ENCODE results near the gene PDIK1L.

Gene PDIK1L

GRCh38 chr1:26155370-26156284 is 44.0 kb downstream of the PDIK1L start:
- no peak for DNase-seq (ENCODE audit: low read depth)

- no peak for DNase-seq (ENCODE audit: low read depth)
Observed at GRCh38 chr1:26156285-26157038, 44.8 kb downstream of the PDIK1L start.

- DNase-seq (ENCODE audit: low read depth): no peak
Observed at GRCh38 chr1:26158271-26158907, 46.8 kb downstream of the PDIK1L start.

GRCh38 chr1:26158908-26159742 is 47.5 kb downstream of the PDIK1L start, which contains the start of gene FAM110D:
FAM110D (plus strand) TSS chr1:26159079; CDS start chr1:26161292, 2,213 bp downstream.
- DNase-seq (ENCODE audit: low read depth): no peak

- no peak for DNase-seq (ENCODE audit: low read depth)
Observed at GRCh38 chr1:26159743-26160039, 48.1 kb downstream of the PDIK1L start.

- DNase-seq (ENCODE audit: low read depth): no peak
Observed at GRCh38 chr1:26160527-26161414, 49.1 kb downstream of the PDIK1L start.

- DNase-seq (ENCODE audit: low read depth): peak; percentile 11
Observed at GRCh38 chr1:26161415-26162219, 50.0 kb downstream of the PDIK1L start.

- DNase-seq (ENCODE audit: low read depth): no peak
Observed at GRCh38 chr1:26162220-26162709, 50.6 kb downstream of the PDIK1L start.

- no peak for DNase-seq (ENCODE audit: low read depth)
Observed at GRCh38 chr1:26163684-26164035, 52.0 kb downstream of the PDIK1L start.

- peak; percentile 35 for DNase-seq (ENCODE audit: low read depth)
Observed at GRCh38 chr1:26164036-26164860, 52.6 kb downstream of the PDIK1L start.

GRCh38 chr1:26164861-26165842 is 53.5 kb downstream of the PDIK1L start:
- no peak for DNase-seq (ENCODE audit: low read depth)

GRCh38 chr1:26166719-26167281 is 55.2 kb downstream of the PDIK1L start:
- DNase-seq (ENCODE audit: low read depth): no peak

- DNase-seq (ENCODE audit: low read depth): no peak
Observed at GRCh38 chr1:26168410-26169197, 57.0 kb downstream of the PDIK1L start, which contains the start of gene C1orf232. C1orf232 (minus strand) TSS chr1:26168963; CDS start chr1:26168499, 464 bp downstream.

GRCh38 chr1:26169198-26169554 is 57.6 kb downstream of the PDIK1L start:
- no peak for DNase-seq (ENCODE audit: low read depth)

GRCh38 chr1:26169669-26170471 is 58.2 kb downstream of the PDIK1L start, which contains the start of gene ZNF593:
ZNF593 (plus strand) TSS chr1:26169908; CDS start chr1:26169984, 76 bp downstream.
- peak; percentile 81 for DNase-seq (ENCODE audit: low read depth)

- no peak for DNase-seq (ENCODE audit: low read depth)
Observed at GRCh38 chr1:26170472-26170821, 58.8 kb downstream of the PDIK1L start.

All from stimulated activated CD8-positive, alpha-beta memory T cell treated with anti-CD3 and anti-CD28 coated beads, Interleukin-12 subunit alpha, Interleukin-12 subunit beta, amount 100 ng/mL, for 4 hours (primary cell).